ENCODE results near the gene TCN2.

GRCh38 chr22:30607300-30607930 is 441 bp downstream of the TCN2 start:
- TF ChIP-seq, protein P1, sequence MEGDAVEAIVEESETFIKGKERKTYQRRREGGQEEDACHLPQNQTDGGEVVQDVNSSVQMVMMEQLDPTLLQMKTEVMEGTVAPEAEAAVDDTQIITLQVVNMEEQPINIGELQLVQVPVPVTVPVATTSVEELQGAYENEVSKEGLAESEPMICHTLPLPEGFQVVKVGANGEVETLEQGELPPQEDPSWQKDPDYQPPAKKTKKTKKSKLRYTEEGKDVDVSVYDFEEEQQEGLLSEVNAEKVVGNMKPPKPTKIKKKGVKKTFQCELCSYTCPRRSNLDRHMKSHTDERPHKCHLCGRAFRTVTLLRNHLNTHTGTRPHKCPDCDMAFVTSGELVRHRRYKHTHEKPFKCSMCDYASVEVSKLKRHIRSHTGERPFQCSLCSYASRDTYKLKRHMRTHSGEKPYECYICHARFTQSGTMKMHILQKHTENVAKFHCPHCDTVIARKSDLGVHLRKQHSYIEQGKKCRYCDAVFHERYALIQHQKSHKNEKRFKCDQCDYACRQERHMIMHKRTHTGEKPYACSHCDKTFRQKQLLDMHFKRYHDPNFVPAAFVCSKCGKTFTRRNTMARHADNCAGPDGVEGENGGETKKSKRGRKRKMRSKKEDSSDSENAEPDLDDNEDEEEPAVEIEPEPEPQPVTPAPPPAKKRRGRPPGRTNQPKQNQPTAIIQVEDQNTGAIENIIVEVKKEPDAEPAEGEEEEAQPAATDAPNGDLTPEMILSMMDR (IDR thresholded peaks at IDR 0.05) = no peak
- TF ChIP-seq POLR2A (IDR thresholded peaks at IDR 0.05) = peak in 1 of 2 donors; percentile 4

Measured in suprapubic skin (tissue), 3 donors.